Small intestine (tissue), 7 donors: Measurements from ENCODE around the gene RPSA. TPM values are rescaled to one million over a fixed set of nuclear protein-coding genes. Genes with fewer than 3 reads are reported as not detected.
"Not testable (repeated sequence)": the region's sequence is repeated elsewhere in the genome, so short reads cannot be mapped to it uniquely, and the experiment has no call there.

Source experiments
- DNase-seq, 2 donors: peaks; one replicate each; pipeline versions ENCODE4 v3.0.0 to v3.0.0-alpha.2; 2013
- FAIRE-seq: peaks from 2 replicates; lab custom pipeline; 2012; peaks lifted over from hg19 to GRCh38; lab: Jason Lieb, UNC
- H3K27ac ChIP-seq, 3 donors: one replicate each; pipeline ENCODE4 v1.5.1; 2013; ENCODE audit warnings: low read length in 2 of 3, mild to moderate bottlenecking in 2 of 3, control low read depth in 1 of 3, inconsistent platforms in 1 of 3, low read depth in 1 of 3, moderate library complexity in 1 of 3
- H3K27me3 ChIP-seq, 3 donors: one replicate each; pipeline ENCODE4 v1.6.1; 2013; ENCODE audit warnings: low read length in 3 of 3, inconsistent platforms in 1 of 3; ENCODE audit not compliant: control insufficient read depth in 3 of 3, insufficient read depth in 3 of 3
- H3K36me3 ChIP-seq, 3 donors: one replicate each; pipeline ENCODE4 v1.6.1; 2013; ENCODE audit warnings: low read length in 3 of 3, inconsistent platforms in 1 of 3, low read depth in 1 of 3, mild to moderate bottlenecking in 1 of 3, moderate library complexity in 1 of 3; ENCODE audit not compliant: control insufficient read depth in 3 of 3, insufficient read depth in 2 of 3
- H3K4me1 ChIP-seq, 3 donors: one replicate each; pipeline ENCODE4 v1.6.1; 2013; ENCODE audit warnings: low read length in 2 of 3, inconsistent platforms in 1 of 3, low read depth in 1 of 3, mild to moderate bottlenecking in 1 of 3, moderate library complexity in 1 of 3; ENCODE audit not compliant: control insufficient read depth in 3 of 3, insufficient read depth in 2 of 3
- H3K4me3 ChIP-seq, 3 donors: one replicate each; pipeline ENCODE4 v1.5.1; 2013; ENCODE audit warnings: low read length in 3 of 3, control low read depth in 1 of 3, inconsistent platforms in 1 of 3, low read depth in 1 of 3, mild to moderate bottlenecking in 1 of 3, moderate library complexity in 1 of 3
- H3K9me3 ChIP-seq, 2 donors: one replicate each; pipeline ENCODE4 v1.6.1; 2013; ENCODE audit warnings: low read depth in 1 of 2, low read length in 1 of 2; ENCODE audit not compliant: control insufficient read depth in 2 of 2, insufficient read depth in 1 of 2
- WGBS, 3 donors: extraction: QIAGEN DNeasy Blood & Tissue Kit; methylation state at CpG; one replicate each; pipeline ENCODE4 v1.1.7; 2013; 5-methylcytosine and 5-hydroxymethylcytosine counted together
- polyA plus RNA-seq, 4 donors: library from polyadenylated mRNA; stranded (reverse) in 3 of 4; unstranded in 1 of 4; fragments of 200-250 nt in 3 of 4; fragments of 120-200 nt in 1 of 4; gene quantifications; one replicate each; pipeline versions ENCODE4 v1.2.1 to v1.2.3, GENCODE V29; 2013
- donor health status: healthy with polysubstance abuse.
- donor health status: control.
- donor health status: control.
- donor health status: Bipolar disorder and iron deficiency.
- donor health status: healthy.

Gene RPSA
- polyA plus RNA-seq, 4 donors: 893 to 2,034 (median 1,393) TPM

DNA sequence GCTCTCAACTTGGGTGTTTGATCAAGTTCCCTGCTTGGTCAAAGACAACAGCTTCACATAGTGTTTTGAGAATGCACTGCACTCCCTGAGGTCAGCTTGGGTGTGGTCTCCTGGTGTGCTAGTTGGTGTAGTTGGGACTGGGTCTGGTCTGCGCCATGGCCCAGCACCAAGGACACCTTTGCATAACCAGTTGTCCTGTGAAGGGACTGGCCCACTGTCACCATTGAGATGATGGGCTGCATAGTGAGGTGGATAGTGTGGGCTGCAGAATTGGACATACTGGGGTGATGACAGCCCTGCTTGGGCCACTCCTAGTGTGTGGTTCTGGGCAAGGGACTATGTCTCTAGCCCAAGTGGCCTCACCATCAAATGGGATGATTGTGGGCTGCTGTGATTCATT, 9.5 kb downstream of the RPSA start:
- Histone ChIP-seq H3K4me1 (no peaks in the 10 kb centered on the region), H3K4me3 (no peak overlapping the region), H3K27ac (no peak overlapping the region), H3K27me3 (no peaks in the 10 kb centered on the region), H3K36me3 (peaks cover 8 to 30% (median 14%) of the 10 kb centered on the region in 3 donors), H3K9me3 (no peaks in the 10 kb centered on the region)
- FAIRE-seq (no peak), DNase-seq (no peak)
- WGBS, 3 donors: 94 to 100% (median 95%) methylated on average over 1 of the region's 1 CpG

DNA sequence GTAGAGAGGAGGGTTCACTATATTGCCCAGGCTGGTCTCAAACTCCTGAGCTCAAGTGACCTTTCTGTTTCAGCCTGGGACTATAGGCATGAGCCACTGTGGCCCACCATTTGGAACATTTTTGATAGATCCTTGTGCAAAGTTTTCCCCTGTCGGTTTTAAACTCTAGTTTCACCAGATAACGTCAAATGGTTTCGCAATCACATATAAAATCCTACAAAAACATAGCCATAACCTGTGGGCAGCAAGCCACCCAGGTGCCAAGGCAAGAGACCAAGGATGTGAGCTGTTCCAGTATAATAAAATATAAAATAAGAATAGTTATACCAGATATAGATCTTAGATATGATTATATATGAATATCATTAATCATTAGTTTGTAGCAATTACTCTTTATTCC, 10.5 kb downstream of the RPSA start:
- not testable (repeated sequence) for H3K27me3 ChIP-seq, H3K4me1 ChIP-seq, DNase-seq, FAIRE-seq, H3K27ac ChIP-seq, H3K9me3 ChIP-seq, H3K4me3 ChIP-seq
- H3K36me3 ChIP-seq: peaks cover 5 to 23% (median 10%) of the 10 kb centered on the region in 3 donors
- WGBS, 3 donors: 16 to 54% (median 42%) methylated on average over 3 of the region's 3 CpGs

DNA sequence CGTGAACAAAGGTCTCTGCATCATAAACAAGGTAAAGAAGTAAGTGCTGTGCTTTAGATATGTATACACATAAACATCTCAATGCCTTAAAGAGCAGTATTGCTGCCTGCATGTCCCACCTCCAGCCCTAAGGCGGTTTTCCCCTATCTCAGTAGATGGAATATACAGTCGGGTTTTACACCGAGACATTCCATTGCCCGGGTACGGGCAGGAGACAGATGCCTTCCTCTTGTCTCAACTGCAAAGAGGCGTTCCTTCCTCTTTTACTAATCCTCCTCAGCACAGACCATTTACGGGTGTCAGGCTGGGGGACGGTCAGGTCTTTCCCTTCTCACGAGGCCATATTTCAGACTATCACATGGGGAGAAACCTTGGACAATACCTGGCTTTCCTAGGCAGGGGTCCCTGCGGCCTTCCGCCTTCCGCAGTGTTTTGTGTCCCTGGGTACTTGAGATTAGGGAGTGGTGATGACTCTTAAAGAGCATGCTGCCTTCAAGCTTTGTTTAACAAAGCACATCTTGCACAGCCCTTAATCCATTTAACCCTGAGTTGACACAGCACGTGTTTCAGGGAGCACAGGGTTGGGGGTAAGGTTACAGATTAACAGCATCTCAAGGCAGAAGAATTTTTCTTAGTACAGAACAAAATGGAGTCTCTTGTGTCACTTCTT, 12.2 kb downstream of the RPSA start:
- not testable (repeated sequence) for FAIRE-seq, H3K4me3 ChIP-seq, DNase-seq, H3K9me3 ChIP-seq, H3K27me3 ChIP-seq, H3K4me1 ChIP-seq, H3K36me3 ChIP-seq, H3K27ac ChIP-seq
- 55 to 75% (median 62%) methylated on average over 11 to 13 of the region's 14 CpGs for WGBS, 3 donors

DNA sequence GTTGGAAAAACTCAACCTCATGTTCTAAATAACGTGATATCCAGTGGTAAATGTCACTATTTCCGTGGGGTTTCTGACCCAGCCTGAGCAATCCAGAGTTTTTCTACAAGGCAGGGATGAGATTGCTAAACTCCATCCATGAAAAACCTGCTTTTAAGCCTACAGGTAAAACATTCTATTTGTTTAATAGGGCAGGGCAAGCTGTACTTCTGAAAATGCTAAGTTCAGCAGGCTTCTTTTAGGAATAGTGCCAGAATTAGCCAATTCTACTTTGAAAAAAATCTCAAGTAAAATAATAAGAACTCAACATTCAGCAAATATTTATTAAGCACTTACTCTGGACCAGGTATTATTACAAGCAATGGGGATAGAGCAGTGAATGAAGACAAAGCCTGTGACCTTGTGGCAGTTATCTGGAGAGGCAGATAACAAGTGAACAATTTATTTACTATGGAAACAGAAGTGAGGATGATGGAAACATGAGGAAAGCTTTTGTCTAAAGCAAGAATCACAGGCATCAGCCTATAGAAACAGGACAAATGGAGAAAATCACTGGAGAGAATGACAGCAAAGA, 13.3 kb downstream of the RPSA start:
- 84 to 87% (median 84%) methylated on average over 2 of the region's 2 CpGs for WGBS, 3 donors

DNA sequence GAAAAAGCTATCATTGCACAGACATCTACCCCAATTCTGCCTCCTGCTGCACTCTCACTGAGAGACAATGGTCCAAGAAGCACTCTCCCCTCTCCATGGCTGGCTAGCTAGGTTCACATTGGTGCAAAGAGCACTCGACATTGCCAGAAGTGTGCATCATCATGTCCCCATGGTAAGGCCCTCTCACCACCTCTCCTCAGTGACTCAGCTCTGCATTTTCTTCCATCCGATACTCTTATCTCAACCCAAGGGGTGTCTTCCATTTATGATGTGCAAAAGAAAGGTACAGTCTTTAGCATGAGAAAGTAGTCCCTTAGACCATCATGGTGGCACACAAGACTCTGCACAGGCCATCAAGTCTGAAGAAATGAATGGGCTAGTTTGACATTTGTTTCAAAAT, 14.0 kb downstream of the RPSA start:
- WGBS, 3 donors: 86 to 96% (median 91%) methylated on average over 2 of the region's 2 CpGs
- no peaks in the 10 kb centered on the region for H3K9me3 ChIP-seq
- no peak overlapping the region for H3K4me3 ChIP-seq
- H3K4me1 ChIP-seq: no peaks in the 10 kb centered on the region
- H3K27ac ChIP-seq: no peak overlapping the region
- H3K36me3 ChIP-seq: no peaks in the 10 kb centered on the region
- DNase-seq (no peak), FAIRE-seq (no peak)
- no peaks in the 10 kb centered on the region for H3K27me3 ChIP-seq

More for the DNA sequence above, 13.3 kb downstream of the RPSA start:
- no peaks in the 10 kb centered on the region for H3K36me3 ChIP-seq
- H3K4me1 ChIP-seq: no peaks in the 10 kb centered on the region
- no peaks in the 10 kb centered on the region for H3K27me3 ChIP-seq
- no peak for FAIRE-seq
- no peaks in the 10 kb centered on the region for H3K9me3 ChIP-seq
- H3K27ac ChIP-seq: no peak overlapping the region
- DNase-seq: no peak
- H3K4me3 ChIP-seq: no peak overlapping the region

DNA sequence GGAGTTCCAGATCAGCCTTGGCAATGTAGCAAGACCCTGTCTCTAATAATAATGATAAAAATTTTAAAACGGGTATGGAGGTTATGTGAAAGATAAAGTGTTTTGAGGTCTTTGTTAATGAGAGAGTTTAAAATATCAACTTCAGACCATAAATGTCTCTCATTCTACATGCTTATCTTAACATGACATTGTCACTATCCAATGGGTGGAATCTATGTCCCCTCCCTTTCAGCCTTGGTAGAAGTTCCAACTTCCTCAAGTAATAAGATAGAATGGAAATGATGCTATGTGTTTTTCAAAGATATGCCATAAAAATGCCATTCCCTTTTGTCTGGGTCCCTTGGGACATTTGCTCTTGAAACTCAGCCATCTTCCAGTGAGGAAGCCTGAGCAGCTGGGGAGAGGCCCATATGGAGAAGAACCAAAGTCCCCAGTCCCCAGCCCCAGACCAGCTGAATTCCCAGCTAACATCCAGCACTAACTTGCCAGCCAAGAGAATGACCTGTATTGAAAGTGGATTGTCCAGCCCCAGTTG, 17.0 kb downstream of the RPSA start:
- Histone ChIP-seq H3K4me3 (no peak overlapping the region), H3K27ac (no peak overlapping the region), H3K27me3 (no peaks in the 10 kb centered on the region), H3K4me1 (no peaks in the 10 kb centered on the region), H3K9me3 (no peaks in the 10 kb centered on the region), H3K36me3 (no peaks in the 10 kb centered on the region)
- 50 to 65% (median 52%) methylated on average over 1 of the region's 1 CpG for WGBS, 3 donors
- FAIRE-seq (no peak), DNase-seq (no peak)

DNA sequence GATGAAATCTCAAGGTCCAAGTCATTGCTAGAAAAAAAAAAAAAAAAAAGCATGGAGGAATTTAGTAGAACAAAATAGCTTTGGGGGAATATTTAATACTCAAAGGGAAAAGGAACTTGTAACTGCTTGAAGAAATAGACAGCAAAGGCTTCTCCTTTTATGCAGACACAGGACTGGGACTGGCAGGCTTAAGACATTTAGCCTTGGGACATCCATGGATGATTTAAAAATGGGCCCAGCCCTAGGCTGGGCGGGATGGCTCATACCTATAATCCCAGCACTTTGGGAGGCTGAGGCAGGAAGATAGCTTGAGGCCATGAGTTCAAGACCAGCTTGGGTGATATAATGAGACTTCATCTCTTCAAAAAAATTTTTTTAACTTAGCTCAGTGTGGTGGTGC, 19.8 kb downstream of the RPSA start:
- WGBS, 3 donors: 11 to 70% (median 54%) methylated on average over 1 of the region's 1 CpG

DNA sequence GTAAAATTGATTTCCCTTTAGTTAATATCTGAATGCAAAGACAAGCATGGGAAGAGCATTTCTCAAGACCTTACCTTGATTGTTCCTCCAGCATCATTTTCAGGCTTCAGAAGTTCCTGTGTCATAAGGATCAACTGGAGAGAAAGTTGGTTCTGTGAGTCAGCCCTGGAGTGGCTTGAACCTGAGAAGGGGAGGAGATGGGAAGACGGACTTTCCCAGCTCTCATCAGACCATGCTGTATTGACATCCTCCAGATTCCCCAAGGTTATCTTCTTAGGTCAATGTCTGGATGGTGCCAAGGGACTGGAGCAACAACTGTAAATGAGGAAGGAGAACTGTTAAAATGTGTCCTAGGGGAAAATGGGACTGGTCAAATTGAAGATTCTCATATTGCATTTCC, 21.0 kb downstream of the RPSA start:
- no peaks in the 10 kb centered on the region for H3K36me3 ChIP-seq
- DNase-seq (no peak), FAIRE-seq (no peak)
- no peak overlapping the region for H3K27ac ChIP-seq
- no peaks in the 10 kb centered on the region for H3K9me3 ChIP-seq
- H3K4me1 ChIP-seq: no peaks in the 10 kb centered on the region
- 83 to 87% (median 83%) methylated on average over 1 of the region's 1 CpG for WGBS, 3 donors
- H3K4me3 ChIP-seq: no peak overlapping the region
- H3K27me3 ChIP-seq: no peaks in the 10 kb centered on the region

More for the DNA sequence above, 19.8 kb downstream of the RPSA start:
- H3K27ac ChIP-seq: no peak overlapping the region
- no peak for FAIRE-seq
- no peaks in the 10 kb centered on the region for H3K4me1 ChIP-seq
- H3K27me3 ChIP-seq: no peaks in the 10 kb centered on the region
- no peak for DNase-seq
- H3K9me3 ChIP-seq: no peaks in the 10 kb centered on the region
- no peaks in the 10 kb centered on the region for H3K36me3 ChIP-seq
- H3K4me3 ChIP-seq: no peak overlapping the region
